Measurements from ENCODE around the gene BEND5.
A peak's percentile ranks its signal among the peaks of the same experiment; 100 is the strongest.

Gene BEND5

GRCh38 chr1:48697066-48697707 lies 79.5 kb downstream of the BEND5 start:
- peak; percentile 93 for TF ChIP-seq CTCF (IDR thresholded peaks at IDR 0.05)

- no peak for TF ChIP-seq CTCF (IDR thresholded peaks at IDR 0.05)
Observed at GRCh38 chr1:48695161-48695560, 81.5 kb downstream of the BEND5 start.

- TF ChIP-seq CTCF (IDR thresholded peaks at IDR 0.05): no peak
Observed at GRCh38 chr1:48693674-48694320, 82.9 kb downstream of the BEND5 start.

- no peak for TF ChIP-seq CTCF (IDR thresholded peaks at IDR 0.05)
Observed at GRCh38 chr1:48693180-48693579, 83.5 kb downstream of the BEND5 start.

- TF ChIP-seq CTCF (IDR thresholded peaks at IDR 0.05): no peak
Observed at GRCh38 chr1:48692235-48692634, 84.5 kb downstream of the BEND5 start.

GRCh38 chr1:48691429-48692001 lies 85.2 kb downstream of the BEND5 start:
- no peak for TF ChIP-seq CTCF (IDR thresholded peaks at IDR 0.05)

GRCh38 chr1:48688102-48688760 lies 88.5 kb downstream of the BEND5 start:
- peak; percentile 20; the same call in 1 of the 2 replicates for TF ChIP-seq CTCF (IDR thresholded peaks at IDR 0.05)

All from LNCAP (cell line).